Measurements from ENCODE around the gene SARM1.

SARM1 gene

DNA sequence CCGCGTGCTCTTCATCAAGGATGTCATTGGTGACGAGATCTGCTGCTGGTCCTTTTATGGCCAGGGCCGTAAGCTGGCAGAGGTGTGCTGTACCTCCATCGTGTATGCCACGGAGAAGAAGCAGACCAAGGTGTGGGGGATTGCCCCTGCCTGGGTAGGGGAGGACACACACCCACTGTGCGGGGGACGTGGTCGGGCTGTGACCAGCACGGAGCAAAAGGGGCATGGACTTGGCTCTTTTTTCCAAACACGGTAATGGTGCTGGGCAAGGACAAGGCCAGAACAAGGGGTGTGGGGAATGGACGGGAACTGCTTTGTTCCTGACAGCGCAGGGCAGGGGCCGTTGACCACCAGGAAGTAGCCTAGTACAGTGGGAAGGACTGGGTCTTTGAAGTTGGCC, 29.2 kb upstream of the SARM1 start:
- DNase-seq = no peak

DNA sequence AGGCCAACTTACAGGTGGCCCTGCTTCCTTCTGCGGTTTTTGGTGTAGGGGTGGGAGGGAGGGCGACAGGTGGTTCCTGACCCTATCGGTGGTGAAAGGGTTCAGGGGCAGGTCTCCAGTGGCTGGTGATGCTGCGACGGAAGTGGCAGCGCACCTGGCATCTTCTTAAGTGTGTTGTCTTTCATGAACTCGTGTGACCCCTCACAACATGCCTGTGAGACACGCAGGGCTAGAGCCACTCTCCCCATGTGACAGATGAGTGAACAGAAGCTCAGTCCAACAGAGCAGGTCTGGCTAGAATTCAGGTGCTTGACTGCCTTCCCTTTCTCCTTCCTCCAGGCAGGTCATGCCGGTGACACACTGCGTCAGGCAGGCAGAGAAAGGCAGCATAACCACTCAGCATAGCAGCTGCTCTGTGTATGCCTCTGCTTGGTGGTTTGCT, 28.0 kb upstream of the SARM1 start:
- DNase-seq = no peak

DNA sequence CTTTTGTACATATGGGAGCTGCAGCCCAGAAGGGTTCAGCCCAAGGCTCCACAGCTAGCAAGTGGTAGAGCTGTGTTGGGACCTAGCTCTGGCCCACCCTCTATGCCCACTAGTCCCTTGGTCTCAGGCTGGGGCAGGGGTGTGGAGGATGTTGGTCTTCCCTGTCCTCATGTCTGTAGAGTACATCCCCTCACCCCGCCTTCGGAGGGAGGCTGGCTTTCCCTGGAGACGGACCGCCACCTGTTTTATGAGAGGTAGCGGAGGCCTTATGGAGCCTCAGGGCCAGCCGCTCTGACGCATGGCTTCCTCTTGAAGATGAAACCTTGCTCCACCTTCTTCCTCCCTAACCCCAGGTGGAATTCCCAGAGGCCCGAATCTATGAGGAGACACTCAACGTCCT, 27.5 kb upstream of the SARM1 start:
- DNase-seq = no peak

DNA sequence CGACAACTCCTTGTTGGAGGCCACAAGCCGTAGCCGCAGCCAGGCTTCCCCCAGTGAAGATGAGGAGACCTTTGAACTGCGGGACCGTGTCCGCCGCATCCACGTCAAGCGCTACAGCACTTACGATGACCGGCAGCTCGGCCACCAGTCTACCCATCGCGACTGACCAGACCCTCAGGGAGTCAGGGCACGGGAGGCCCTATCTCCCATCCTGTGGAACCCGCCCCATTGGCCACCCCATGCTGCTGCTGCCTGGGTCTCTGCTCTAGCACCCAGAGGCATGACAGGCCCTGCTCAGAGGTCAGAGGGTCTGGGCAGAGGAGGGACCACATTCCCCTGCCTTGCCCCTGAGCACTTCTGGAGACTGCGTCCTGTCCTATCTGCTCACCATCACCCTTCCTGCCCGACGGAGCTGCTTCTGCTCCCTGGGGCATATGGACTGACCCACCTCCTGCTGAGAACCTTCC, 27.0 kb upstream of the SARM1 start:
- DNase-seq = no peak

DNA sequence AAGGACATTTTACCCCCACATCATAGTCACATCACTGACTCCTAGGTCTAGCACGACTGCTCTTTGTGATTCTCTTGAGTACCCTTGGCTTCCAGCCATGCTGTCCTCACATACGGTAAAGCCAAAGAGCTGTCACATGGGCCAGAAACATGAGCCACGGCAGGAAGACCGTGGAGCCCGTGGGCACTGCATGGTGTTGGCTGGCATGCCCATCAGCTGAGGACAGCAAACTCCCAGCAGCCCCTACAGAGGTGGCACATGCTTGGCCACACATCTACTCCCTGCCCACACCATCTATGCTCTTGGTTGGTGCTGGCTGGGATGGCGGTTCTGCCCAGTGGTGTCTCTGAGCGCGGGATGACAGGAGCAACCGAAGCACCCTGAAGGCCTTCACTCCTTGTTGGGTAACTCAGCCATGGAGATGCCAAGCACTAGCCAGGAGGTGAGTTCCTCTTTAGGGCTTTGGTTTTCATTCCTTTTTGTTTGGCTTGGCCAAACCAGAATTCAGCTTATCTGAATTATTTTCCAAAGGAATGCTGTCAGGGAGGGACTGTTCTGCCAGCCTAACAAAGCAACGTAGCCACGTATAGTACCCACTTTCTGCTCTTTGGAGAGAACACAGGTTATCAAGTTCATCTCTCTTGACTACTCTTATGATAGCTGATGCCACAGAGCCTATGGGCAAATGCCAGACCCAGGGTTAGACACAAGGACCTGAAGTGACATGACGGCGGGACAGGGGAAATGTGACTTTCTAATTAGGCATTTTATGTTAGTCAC, 25.9 kb upstream of the SARM1 start:
- DNase-seq = no peak

DNA sequence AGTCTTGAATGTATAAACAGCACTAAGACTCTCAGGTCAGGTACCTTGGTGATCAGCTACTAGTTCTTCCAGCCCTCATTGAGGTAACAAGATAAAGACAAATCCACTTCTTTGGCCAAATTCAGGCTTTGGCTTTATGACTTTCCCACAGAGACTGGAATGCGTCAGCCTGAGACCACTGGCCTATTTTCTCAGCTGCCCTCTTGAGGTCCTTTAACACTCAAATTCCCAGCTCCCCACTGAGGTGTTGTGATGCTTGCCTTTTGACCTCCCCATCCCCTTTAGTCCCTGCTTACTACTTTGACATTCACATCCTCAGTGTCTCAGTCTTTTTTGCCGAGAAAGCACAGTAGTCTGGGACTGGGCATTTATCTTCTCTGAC, 25.3 kb upstream of the SARM1 start:
- DNase-seq = no peak

DNA sequence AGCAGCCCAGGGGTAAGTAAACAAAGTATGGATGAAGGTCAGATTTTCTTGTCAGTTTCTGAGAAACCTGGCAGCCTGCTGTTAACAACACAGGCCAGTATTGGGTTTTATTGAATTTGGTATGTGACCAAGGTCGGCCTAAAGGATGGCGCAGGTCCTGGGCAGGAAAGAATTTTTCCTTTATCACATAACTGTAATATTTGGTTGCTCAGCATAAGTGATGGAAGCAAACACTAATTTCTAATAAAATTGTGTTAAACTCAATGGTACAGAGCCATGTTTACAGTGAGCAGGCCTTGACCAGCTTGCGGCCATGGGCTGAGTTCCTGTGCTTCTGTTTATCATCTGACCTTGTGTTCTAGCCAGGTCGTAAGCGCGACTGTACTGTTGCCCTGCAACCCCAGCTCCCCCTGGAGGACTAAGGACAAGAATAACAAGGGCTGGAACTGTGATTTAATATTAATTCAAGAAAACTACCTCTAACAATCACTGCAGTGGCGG, 24.7 kb upstream of the SARM1 start:
- no peak for DNase-seq

DNA sequence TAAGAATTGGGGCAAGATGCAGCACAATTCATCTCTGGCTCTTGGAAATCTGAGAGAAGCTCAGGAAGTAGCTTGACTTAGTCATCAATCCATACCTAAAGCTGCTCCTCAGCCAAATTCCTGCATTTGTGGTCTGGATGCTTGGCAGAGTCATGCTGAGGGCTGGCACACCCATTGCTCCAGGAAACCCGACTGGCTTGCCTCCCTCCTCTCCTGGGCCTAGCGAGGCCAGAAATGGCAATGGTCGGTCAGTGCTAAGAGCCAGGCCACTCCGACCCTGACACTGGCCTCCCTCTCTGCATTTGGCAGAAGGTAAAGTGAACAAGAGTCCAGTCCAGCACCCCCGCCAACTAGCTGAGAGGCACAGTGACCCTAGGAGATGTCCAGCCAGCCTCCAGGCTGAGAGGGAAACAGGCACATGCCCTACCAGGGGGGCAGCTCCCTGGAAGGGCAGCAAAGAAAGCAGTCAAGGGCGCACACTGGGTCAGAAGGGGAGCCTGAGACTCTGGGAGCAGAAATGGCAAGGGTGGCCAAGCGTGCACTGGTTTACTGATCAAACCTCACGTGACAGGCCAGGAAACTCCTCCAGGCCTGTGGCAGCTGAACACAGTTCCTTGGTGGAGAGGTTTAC, 24.1 kb upstream of the SARM1 start:
- no peak for DNase-seq

DNA sequence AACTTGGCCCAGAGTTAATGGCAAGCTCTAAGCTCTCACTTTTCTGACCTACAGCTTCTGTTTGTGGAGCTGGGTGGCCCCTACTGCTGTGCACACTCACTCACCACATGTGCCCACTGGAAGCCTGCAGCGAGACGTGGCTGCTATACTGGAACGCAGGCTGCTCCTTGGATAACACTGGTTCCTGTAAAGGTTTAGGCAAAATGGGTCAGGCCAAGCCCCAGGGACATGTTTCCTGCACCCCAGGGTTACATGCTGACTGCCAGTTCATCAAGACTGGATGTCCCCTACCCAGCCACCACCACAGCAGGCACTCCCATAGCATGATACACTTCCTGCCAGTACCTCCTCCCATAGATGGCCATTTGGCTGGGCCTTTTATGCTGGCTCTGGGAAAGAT, 22.5 kb upstream of the SARM1 start:
- DNase-seq = no peak

DNA sequence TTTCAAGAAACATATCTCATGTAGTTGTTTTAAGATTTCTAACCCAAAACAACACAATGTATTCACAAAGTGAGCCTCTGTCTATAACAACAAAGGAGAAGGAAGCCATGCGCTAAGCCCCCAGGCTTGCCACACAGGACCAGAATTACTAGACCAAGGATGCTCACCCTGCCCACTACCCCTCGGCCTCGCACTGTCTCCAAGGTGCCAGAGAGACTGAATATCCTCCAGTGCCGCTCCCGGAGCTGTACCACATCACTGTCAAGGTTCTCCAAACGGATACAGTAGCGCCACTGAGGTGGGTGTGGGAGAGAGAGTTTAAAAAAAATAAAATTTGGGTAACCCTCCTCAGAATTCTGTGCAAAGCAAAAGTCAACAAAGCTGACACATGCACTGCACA, 21.2 kb upstream of the SARM1 start:
- no peak for DNase-seq

DNA sequence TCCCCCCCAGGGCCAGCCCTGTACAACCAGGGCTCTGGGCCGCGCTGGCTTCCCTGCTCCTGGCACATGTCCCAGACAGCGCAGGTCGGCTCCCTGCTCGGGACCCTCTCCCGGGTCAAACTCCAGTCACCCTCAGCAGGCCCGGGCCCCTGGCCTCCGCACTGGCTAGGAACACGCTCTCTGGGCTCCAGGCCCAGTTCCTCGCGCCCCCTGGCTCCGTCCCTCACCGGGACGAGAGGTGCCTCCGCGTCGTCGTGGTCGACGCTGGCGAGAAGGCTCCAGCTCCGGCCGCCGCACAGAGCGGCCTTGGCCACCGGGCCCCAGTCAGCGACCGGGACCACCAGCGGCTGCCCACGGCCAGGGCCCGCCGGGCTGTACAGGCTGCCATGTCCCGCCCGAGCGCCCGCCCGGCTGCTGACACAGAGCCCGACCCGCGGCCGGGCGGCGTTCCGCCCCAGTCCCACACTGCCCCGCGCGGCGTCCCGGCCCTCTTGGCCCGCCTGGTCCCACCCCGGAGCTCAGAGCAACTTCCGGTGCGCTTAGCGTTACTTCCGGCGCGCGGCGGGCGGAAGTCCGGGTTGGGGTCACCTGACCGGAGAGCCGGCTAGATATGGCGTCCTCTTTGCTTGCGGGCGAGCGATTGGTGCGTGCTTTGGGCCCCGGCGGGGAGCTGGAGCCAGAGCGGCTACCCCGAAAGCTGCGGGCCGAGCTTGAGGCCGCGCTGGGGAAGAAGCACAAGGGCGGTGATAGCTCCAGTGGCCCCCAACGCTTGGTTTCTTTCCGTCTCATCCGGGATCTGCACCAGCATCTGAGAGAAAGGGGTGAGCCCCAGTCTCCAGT, 14.2 kb upstream of the SARM1 start, which contains the start of gene POLDIP2:
Gene POLDIP2 (minus strand): TSS at position 467 of the 840 bp plus-strand sequence. CDS start 79 bp downstream, at position 388.
- DNase-seq = peak; percentile 88 to 94

DNA sequence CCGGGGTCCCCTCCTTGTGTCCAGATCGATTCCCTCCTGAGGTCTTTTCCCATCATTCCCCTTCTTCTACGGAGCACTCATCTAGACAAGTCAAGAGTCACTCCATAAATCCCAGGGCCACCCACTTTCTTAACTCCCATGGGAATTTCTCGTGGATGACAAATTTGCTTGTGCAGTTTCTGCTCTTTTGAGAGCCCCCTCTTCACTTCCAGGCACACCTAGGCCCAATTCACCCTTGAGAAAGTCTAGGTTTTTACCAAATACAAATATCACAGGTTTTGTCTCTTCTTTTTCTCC, 13.6 kb upstream of the SARM1 start:
- DNase-seq = no peak

DNA sequence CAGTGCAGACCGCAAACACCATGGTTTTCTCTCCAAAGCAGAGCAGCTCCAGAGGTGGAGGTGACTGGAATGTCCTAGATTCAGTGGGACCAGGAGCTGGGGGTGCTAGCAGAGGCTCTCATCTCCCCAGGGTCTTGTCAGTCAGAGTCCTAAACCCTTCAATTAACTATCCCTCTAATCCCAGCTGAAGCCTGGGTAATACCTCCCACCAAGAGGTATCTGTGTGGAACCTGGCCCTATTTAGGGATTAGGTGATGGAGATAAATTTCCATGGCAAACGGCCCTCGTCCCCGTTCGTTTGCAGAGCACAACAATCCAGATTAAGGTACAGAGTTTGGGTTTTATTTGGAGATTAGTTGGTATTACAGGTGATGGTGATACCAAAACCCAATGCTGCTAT, 8.3 kb upstream of the SARM1 start:
- DNase-seq = no peak

DNA sequence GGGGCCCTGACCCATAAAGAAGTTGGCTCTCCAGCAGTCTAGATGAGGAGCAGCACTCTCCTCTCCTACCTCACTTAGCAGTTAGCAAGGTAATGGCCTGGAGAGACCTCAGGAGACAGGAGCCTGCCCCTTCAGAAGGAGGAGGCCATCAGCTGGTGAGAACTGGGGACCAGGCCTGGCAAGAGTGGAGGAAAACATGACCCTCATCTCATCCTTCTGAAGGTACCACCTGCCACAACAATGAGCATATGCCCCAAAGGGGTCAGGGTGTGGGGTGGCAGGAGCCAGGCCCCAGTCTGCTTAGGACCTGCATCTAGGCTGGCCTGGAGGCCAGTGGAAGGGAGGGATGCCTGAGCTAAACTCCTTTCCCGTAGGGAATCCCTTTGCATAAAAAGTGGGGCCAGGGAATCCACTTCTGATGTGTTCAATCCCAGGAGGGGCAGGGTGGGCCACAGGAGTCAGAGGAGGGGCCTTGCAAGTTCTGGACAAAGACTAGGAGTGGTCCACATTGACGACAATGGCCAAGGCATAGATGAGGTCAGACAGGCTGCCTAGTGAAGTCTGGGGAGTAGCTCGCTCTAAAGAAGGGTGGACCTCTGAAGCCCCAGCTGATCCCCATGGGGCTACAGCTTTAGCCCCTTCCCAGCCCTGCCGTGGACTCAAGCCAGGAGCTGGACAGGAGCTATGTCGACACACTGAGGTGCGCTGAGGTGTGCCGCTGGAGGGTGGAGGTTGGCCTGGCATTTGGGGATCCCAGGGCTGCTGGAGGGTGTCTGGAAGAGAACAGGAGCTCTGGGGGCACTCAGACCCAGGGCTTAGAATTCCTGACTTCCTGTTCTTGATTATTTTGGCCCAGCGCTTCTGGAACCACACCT, 7.5 kb upstream of the SARM1 start:
- no peak for DNase-seq

DNA sequence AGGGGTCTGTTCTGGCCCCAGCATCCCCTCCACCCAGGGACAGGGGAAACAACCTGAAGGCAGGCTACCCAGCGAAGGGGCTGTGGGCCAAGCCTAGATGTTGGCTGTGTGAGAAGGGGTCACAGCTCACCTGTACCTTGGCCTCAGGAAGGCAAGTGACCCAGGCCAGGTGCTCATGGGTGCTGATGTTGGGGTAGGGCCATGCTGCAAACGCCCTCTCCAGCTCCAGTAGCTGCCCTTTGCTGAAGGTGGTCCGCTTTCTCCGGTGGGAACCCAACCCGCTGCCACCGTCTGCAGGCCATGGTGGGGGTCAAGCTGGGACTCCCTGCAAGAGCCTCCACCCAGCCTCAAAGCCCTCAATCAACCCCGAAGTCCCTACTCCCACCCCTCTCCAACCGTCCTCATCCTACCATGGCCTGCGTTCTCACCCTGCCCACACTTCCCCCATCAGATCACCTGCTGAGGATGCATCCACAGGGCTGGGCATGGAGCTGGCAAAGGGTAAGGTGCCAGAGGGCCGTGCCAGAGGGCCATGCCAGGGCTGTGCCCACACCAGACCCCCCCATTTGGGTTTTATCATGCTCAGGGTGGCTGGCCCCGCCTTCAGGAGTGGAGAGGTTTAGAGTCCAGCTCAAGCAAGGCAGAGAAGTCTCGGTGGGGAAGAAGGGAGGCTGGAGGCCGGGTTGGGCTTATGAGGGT, 6.7 kb upstream of the SARM1 start, which contains the start of gene SEBOX:
Gene SEBOX (minus strand): TSS at position 535 of the 699 bp plus-strand sequence. CDS start 48 bp downstream, at position 487.
- DNase-seq = no peak

DNA sequence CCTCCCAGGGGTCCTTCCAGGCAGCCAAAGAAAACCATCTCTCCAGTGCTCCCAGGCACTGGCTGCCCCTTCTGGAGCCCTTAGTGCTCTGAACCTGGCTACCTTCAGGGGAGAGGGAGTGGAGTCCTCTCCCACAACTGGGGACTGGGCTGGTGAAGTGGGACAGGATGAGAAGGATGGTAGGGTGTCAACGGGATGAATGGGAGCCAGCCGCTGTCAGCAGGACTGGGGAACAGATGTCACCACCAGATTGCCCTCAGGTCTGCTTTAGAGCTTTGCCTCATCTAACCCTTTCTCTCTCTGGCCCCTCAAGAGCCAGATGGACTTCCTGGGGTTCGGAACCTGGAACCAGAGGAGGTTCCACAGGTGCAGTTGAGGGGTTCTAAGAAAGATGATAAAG, 6.0 kb upstream of the SARM1 start:
- no peak for DNase-seq

DNA sequence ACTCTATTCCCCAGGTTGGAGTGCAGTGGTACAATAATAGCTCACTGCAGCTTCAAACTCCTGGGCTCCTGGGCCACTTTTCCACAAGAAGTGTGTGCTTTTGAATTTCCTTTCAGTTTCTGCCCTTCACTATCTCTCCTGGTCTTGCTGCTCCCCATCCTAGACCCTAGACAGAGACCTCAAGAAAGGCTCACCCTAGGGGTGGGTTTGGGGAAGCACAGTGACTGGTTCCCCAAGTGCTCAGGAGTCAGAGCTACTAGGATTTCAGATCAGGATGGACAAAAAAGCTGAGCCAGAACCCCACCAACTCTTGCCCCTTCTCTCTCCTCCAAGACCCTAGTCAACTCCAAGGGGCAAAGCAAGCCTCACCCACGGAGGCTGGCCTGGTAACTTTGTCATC, 4.9 kb upstream of the SARM1 start:
- DNase-seq = no peak

DNA sequence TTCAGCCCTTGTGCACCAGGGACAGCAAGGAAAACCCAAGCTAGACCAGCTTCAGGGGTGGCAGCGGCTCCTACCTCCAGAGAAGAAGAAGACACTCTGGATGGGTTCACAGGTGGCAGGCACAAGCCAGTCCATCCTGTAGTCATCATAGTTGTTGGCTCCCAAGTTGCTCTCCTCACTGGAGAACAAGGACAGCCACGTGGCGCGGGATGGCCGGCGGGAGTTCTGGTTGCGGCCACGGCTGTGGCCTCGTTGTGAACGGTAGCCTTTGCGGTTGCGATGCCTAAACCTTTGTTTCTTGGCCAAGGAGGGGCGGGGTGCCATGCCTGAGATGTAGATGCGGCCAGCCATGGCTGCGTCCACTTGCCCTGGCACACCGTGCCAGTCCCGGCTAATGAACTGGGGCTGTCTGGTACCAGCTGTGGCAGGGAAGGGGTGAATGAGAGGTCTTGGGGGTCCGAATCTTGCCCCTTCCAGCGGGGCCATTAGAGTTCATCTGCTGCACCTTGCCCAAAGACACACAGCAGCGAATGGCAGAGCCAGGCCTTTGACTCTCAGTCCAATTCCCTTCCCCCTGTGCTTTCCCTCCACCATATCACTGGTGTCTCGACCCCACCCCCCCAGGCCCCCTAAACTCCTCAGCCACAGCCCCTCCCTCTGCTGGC, 3.7 kb upstream of the SARM1 start:
- DNase-seq = no peak

DNA sequence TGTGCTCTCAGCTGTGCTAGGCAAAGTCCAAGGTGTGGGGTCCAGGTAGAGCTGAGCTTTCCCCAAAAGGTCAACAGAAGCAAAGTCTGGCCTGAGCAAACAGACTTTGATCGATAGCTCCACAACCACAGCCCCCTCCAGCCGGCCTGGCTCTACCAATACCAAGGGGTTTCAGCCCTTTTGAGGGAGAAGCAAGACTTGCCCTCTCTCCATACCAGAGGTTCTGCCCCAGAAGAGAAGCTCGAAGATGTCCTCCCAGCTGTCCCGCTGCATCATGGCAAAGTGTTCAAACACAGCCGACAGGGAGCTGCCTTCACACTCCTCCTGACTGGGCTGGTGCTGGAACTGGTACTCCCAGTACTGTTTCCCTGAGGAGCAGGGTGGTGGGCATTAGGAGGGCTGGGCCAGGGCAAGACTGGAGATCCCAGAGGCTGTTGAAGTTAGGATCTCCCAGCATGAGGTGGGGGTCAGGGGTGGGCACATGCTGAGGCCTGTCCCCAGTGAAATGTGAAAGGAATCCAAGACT, 3.1 kb upstream of the SARM1 start:
- DNase-seq = no peak

DNA sequence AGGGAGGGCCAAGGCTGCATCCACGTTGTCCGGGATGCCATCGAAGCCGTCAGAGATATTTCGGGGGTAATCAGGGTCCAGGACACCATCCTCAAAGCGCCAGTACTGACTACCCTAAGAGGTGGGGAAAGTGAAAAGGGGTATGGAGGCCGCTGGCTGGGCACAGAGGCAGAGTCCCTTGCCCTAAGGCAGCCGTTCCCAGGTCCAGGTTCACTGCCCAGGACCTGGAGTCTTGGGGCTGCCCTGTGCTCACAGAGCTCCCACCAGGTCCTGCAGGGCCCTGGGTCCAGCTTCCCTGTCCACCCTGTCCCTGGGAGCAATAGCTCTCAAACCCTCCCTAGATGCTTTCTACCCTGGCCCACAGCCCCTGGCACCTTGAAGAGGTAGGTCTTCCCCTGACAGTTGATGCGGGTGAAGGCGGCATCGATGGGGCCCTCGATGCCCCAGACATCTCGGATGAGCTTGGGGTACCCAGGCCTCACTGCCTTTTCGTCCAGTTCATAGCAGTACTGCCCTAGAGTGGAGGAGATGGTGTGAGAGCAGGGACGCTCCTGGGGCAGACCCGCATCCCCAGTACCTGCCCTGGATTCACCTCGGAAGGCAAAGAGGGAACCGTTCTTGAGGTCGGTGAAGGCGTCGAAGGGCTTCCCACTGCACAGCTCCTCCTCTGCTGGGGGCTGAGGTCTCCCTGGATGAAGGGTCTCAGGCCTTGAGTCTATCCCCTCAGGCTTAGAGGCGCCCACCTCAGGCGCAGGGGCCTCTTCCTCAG, 2.4 kb upstream of the SARM1 start:
- DNase-seq = no peak
